ENCODE results near the gene OSBPL3.

DNA sequence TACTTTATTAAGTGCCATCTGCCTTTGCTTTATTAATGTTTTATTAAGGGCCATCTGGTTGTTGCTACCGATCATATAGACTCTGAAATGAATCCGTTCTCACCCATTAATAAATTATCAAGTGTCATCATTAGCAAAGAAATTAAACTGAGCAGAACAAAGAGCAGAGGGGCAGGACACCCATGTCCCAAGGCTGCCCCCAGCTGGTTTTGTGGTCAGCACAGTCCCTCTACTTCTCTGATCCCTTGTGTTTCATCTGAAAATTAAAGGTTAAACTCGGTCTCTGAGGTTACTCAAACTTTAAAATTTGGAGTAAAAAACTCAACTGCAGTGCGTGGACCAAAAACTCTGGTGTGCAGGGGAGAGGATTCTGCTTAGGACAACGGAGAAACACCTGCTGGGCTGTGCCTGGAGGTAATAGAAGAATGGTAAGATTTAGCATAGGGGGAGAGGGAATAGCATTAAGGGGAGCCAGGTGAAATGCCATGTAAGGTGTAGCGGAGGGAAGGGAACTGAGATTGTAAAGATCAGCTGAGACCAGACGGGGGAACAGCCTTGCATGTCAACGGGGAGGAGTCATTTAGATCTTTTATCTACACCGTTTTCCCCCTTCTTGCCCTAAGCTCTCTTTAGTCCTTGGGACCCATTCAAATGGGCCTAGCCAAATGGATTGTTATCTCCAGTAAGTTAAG is 212.0 kb downstream of the OSBPL3 start:
- TF ChIP-seq CTCF (IDR thresholded peaks at IDR 0.05) (no peak), POLR2A (IDR thresholded peaks at IDR 0.05) (no peak)

Data from uterus (tissue), 2 donors.